Smooth muscle cell of the brain vasculature (primary cell): Measurements from ENCODE around the gene FAN1.

Source experiments
- DNase-seq: peaks from one replicate; pipeline ENCODE4 v3.0.0-alpha.2; 2012; ENCODE audit warnings: low read depth, low spot score

Gene FAN1

DNA sequence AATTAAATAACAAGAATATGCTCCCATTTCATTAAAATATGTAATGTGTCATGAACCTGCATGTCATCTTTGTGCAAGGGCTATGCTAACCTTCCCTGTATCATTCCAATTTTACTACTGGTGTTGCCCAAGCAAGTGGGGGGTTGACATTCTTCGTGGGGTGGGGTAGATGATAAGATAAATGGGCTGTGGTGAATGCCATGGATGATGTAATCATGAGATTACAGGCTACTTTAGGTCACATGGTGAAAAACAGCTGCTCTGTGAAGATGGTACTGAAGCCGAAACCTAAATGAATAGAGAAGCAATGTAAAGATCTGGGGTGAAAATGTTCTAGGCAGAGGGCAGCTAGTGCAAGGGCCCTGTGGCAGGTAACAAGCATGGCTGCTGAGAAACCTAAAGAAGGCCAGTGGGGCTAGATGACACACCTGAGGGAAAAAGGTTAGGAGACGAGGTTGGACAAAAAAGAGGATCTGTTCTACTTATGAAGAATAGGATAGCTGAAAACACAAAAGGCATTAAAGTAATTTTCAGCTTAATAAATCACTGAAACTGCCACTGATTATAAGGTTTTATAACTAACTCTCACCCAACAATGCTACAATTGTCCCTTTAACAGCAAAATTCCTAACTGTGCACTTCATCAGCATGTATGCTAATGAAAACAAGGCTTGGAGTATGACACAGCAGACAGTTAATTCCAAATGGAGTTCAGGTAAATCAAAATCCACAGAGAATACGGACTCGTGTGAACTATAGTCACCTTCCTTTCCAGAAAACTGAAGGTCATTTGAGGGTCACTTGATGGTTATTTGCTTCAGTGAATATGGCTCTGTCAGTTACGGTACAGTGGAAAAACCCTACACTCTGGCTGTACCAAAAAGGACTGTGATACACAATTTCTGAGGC is 52.8 kb downstream of the FAN1 start:
- no peak for DNase-seq

DNA sequence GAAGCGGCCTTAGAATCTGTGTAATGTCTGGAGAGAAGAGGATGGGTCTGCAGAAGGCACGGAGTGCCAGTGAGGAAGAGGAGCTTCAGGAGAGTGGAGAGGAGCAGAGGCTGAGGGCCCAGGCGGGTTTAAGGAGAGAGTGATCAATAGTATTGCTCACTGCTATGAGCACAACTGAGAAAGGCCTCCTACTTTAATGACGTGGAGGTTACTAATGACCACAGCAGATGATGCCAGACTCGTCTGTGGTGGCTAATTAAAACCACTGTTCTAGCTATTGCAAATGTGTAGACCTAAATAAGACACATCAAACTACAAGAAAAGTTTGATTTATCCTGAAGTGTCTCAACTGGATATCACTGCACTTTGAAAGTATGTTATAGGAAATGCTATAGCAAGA is 54.5 kb downstream of the FAN1 start:
- no peak for DNase-seq

DNA sequence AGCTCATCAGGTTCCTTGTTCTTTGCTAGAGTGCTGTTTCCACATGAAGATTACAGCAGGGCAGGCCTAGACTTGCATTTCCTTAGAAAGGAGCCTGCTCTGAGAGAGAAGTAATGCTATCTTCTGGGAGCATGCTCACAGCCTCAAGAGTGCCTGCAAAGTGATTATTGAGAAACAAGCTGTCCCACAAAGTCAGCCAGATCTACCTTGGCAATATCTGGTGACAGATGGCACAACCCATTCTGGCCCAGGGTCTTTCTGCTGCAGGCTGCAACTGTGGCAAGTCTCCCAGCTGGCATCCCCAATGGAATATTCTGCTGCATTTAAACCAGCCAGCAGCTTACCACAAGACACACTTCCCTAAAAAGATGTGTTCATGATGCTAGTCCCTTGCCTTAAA is 58.4 kb downstream of the FAN1 start:
- no peak for DNase-seq

DNA sequence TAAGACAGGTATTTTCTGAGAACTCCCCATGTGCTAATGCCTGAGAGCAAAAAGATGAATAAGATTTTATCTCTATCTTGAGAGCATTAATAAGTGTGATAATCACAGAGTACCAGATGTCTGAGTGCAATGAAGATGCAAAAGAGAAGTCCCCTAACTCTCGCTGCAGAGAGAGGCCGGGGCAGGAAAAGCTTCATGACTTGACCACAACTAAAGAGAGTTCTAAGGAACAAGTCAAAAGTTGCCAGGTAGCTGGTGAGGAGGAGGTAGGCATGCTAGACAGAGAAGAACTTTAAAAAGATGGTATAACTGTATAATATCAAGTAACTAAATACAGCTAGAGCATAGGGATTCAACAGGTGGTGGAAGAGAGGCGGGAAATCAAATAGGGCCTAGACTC is 58.9 kb downstream of the FAN1 start:
- no peak for DNase-seq

DNA sequence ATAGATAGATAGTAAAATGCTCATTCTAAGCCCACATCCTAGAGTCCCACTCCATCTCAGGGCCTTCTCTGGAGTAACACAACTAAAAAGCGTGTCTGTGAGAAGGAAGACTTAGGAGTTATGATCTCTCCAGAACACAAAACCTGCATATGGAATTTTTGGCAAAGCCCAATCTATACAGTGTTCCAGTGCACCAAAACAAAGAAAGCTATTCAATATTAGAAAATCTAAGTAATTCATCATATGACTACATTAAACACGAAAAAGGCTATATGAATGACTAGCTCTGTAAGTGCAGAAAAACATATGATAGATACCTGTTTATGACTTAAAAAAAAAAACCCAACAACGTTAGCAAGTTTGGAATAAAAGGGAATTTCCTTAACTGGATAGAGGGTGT is 60.0 kb downstream of the FAN1 start:
- no peak for DNase-seq

DNA sequence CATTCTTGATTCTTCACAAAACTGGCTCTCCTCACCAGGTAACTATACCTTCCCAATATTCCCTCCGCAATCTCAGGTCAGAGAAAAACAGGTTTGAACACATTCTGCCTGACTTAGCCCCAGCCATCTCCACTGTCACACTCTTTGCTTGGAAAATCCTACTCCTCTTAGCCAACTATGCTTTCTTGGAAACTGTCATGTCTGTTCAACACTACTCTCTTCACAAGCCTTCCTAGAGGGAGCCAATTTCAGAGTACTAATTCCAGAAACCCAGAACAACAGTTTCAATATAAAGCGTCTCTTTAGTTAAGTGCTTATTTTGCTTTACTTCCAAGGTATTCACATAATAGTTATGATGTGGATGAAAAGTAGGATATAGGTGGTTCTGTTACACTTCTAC is 66.0 kb downstream of the FAN1 start:
- DNase-seq = no peak

DNA sequence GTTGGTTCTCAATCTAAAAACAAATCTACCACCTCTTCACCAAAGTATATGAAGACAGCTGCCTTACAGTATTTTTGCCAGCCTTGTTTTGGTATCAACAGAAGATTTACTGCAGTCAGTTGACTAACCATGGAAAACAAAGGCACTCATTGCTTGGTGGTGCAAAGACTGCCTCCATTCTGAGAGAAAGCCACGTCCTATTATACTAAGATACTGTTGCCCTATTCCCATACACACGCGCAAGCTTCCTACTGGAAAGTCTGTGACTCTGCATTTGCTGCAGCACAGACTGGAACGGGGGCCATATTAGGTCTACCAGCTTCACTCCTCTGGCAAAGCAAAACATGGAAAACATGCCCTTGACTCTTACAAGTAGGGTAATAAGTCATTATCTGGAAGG is 69.7 kb downstream of the FAN1 start:
- no peak for DNase-seq

DNA sequence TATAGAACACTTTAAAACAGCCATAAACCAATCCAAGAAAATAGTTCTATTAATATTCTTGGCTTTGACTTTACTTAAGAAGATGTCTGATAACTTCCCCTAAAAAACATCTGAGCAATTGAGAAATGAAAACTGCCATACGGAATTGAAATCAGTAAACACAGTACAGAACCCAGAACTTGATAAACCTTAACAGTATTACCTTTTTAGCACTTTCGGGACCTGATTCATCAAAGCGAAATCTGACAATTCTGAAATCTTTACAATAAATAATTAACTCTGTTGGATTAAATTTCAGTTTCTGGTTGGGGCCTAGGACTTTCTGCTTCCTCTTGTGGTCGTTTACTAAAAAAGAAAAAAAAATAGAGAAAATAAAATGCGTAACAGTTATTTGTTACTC is 70.4 kb downstream of the FAN1 start:
- no peak for DNase-seq

DNA sequence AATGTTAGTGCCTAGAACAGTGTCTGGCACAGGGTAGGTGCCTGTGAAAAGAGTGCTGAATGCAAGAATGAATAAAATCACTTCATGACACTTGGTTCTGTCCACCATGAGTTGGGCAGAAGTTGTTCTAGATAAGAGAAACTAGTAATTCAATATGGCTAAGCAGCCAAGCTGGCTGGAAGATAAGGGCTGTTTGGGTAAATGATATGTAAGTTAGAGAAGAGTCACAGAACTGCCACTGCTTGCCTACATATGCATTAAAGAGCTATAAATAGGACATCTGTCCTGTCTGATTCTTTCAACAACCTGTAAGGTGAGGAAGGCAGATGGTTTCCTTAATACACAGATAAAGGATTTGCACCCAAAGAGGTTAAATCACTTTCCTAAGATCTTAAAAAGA is 74.6 kb downstream of the FAN1 start:
- no peak for DNase-seq

DNA sequence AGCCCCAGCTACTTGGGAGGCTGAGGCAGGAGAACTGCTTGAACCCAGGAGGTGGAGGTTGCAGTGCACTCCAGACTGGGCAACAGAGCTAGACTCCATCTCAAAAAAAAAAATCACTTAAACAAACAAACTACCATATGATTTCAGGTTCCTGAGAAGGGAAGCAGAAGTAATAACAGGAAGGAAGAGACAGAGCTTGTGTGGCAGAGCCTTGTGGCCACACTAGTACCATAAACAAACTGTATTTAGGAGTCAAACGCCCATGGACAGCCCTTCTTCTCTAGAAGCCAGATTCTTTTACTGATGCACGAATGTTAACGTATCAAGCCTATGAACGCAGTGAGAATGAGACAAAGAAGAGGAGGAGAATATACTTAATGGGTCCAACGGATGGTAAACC is 75.7 kb downstream of the FAN1 start:
- no peak for DNase-seq

DNA sequence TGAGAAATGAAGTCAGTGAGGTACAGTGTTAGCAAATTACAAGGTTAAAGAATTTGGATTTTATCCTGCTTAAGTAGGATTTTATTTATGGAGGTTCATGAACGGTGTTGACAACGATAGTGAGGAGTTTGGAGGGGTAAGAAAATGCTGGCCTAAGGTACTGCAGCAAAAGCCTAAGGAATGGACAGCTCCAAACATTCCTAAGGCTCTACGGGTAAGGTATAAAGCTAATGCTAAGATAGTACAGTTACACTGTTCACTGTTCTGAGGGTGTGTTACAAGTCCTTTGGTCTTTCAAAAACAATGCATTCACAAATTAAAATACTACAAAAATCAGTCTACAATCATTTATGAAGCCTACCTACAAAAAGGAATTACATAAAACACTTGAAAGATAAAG is 80.4 kb downstream of the FAN1 start:
- DNase-seq = no peak

DNA sequence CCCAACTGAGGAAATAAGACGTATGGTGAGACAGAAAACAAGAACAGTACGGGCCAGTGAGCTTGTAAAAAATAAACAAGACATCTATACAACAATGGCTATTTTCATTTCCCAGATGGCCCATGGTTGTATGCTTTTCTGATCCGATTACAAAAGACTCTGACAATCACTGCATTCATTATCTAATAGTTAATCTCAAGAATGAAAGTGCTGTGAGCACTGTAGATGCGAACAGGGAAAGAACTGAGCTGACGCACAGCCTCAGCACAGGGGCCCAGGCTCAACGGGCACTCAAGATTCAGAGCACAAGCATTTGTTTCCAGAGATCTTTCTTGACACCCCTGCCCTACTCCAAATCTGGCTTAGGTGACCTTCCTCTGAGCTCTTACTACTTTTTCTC is 80.8 kb downstream of the FAN1 start:
- DNase-seq = no peak

DNA sequence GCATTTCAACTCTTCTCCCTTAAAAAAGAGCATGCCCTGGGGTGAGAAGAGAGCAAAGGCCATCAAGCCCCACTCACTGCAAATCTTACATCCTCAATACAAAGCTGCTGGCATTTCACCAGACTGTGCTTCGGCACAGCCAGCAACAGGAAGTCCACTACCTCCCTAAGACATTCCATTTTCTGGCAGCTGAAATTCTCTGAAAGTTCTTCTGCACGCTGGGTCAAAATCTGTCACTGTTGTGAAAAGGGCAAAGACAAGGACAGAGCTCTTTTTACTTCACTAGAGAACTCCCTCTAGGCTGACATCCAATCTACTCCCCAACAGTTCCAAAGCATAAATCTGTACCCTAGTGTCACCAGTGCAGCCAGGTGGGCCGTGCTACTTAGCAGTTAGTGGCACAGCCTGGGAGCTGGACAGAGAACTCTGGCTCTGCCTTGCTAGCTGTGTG is 81.4 kb downstream of the FAN1 start:
- no peak for DNase-seq

DNA sequence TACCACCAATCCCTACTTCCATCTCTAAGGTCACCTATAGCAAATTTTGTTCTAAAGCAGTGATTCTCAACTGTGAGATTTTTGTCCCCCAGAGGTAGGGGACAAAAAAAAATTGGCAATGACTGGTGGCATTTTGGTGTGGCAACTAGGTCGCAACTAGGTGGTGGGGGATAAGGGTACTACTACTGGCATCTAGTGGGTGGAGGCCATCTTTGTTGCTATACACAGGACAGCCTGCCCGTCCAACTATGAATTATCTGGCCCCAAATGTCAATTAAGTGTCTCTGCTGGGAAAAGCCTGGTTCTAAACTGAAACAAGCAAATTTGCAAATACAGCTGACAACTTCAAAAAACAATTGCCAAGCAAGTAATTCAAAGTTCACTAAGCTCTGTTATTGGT is 86.3 kb downstream of the FAN1 start:
- DNase-seq = no peak

DNA sequence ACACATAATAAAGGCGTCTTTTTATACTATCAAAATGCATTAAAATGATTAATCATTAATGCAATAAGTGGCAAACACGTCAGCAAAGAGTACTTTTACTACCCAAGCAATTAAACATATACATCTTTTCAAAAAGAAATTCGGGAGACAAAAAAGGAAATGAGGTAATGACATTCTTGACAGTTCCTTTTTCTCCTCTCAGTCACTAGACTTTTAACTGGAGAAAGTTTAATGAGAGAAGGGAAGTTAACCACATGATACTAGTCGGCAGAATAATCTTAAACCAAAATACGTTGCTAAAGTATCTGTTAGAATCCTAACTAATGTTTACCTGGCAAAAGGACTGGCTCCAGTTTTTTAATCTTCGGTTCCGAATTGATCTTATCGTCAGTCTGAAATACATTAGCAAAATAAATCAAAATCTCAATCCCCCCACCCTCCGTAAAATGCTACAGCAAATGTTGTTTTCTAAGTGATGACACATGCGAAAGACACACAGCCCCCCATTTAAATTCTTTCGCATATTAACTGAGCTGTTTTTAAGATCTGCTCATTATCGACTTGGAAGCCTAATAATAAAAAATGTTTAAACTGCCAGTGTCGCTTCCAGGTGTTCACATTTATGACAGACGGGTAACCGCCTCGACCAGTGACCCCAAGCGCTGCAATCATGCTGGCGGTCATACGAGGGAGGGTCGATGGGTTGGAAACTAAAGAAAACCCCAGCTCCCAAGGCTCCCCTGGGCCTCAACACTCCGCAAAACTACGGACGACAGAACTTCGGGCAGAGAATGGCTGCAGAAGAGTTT is 86.9 kb downstream of the FAN1 start:
- peak; percentile 32 for DNase-seq

DNA sequence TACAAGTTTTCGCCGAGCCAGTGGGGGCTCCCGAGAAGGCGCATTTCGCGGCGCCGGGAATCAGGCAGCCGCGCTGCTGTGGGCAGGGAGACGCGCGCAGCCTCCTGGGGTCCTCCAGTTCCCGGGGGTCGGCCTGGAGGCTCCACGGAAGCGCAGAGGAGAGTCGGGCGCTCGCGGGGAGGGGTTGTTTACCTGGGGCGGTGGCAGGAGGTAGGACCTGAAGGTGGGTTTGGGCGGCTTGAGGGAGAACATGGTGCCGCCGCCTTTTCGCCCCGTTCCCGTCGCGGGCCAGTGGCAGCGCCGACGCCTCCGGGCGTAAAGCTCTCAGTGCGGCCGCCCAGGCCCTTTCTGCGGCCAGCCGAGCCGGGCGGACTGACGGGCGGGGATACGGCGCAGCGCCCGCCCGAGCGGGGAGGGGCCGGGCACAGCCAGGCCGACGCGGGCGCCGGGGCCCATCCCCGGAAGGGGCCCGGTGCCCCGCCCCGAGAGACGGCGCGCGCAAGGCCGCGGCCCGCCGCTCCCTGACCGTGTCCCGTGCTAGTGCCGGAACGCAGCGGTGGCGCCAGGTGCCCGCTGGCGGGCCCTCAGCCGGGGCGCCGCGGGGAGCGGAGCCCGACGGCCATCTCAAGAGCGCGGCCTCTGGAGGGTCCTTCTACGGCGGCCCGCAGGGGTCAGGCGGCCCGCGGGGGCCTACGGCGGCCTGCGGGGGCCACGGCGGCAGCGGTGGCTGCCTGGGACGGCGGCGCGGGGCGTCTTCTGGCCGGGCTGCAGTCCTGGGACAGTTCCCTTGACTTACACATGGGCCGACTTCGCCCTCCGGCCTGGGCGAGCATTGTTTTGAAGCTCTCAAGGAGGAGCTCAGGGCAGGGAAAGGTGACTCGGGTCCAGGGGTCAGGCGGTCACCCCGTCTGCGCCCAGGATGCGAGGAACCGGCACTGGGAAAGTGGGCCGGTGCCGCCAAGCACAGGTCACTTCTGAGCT is 87.8 kb downstream of the FAN1 start, which contains the start of gene MTMR10:
MTMR10 (minus strand) TSS at position 374 of the 981 bp plus-strand sequence; CDS start at position 252, 122 bp downstream.
- DNase-seq = peak; percentile 39

DNA sequence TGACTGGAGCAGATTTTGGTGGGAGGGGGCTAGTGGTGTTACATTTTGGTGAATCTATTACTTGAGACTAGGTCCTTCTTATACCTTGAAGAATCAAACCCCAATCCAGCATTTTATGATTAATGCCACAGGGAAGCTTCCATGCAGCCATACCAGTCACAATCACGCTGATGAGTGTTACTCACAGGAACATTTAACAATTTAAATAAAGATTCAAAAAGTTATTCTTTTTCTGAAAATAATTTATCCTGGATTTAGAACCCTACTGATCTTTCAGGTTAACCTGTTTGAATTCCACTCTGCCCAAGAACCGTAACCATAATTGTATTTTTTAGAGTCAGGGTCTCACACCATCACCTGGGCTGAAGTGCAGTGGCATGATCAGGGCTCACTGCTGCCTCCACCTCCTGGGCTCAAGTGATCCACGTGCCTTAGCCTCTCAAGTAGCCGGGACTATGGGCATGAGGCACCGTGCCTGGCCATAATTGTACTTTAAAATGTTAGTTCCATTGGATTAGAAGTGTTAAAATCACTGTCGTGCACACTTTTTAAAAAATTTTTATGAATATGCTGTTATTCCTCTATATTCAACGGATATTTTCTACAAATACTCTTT is 88.6 kb downstream of the FAN1 start:
- DNase-seq = no peak
